Esophagus muscularis mucosa (tissue), 4 donors: ENCODE data around the gene PLP2. TPM values are rescaled to one million over a fixed set of nuclear protein-coding genes. Genes with fewer than 3 reads are reported as not detected.
A peak's percentile ranks its signal among the peaks of the same experiment; 100 is the strongest.

Experiments
- DNase-seq: peaks from one replicate; pipeline ENCODE4 v3.0.0-alpha.2; 2017; ENCODE audit errors: extremely low spot score
- H3K27ac ChIP-seq, 4 donors: fragments of 200-600 bp; sonication (generic); replicated peaks in 1 of 4; 1 replicate in 3 of 4; 2 replicates in 1 of 4; pipeline ENCODE4 v1.5.1; 2016 to 2019; ENCODE audit warnings: mild to moderate bottlenecking in 1 of 4
- H3K27me3 ChIP-seq, 4 donors: fragments of 200-600 bp; sonication (generic); one replicate each; pipeline versions ENCODE4 v1.5.1 to v1.6.0; 2016 to 2019
- H3K36me3 ChIP-seq, 4 donors: fragments of 200-600 bp; sonication (generic); one replicate each; pipeline ENCODE4 v1.5.1; 2016 to 2019
- H3K4me1 ChIP-seq, 4 donors: fragments of 200-600 bp; sonication (generic); one replicate each; pipeline ENCODE4 v1.5.1; 2016 to 2019
- H3K4me3 ChIP-seq, 4 donors: fragments of 200-600 bp; sonication (generic); 1 replicate in 2 of 4; 2 replicates in 2 of 4; pipeline ENCODE4 v1.5.1; 2016 to 2019; ENCODE audit warnings: mild to moderate bottlenecking in 4 of 4, moderate library complexity in 1 of 4
- H3K9me3 ChIP-seq, 4 donors: fragments of 200-600 bp; sonication (generic); 1 replicate in 3 of 4; 2 replicates in 1 of 4; pipeline ENCODE4 v1.5.1; 2016 to 2019
- EP300 ChIP-seq: sonication (generic); formaldehyde crosslinking; IDR thresholded peaks from one replicate; pipeline ENCODE4 v1.6.1; 2017; ENCODE audit warnings: antibody characterized with exemption
- POLR2A ChIP-seq: fragments of 450-650 bp; IDR thresholded peaks from one replicate; pipeline ENCODE4 v1.6.1; 2017; ENCODE audit warnings: antibody characterized with exemption, moderate library complexity, mild to moderate bottlenecking, low read depth
- POLR2AphosphoS5 ChIP-seq, 2 donors: sonication (generic); formaldehyde crosslinking; IDR thresholded peaks; one replicate each; pipeline ENCODE4 v1.6.1; 2017; ENCODE audit warnings: antibody characterized with exemption in 2 of 2
- WGBS: methylation state at CpG from one replicate; pipeline ENCODE4 v1.1.5; 2018; 5-methylcytosine and 5-hydroxymethylcytosine counted together
- intact Hi-C: fragments of 100-400 bp; cut with DNase I; formaldehyde crosslinking; loops from one replicate; pipeline ENCODE4 v1.15.1; 2023
- total RNA-seq, 4 donors: library from RNA; depleted of rRNA; stranded (reverse); fragments of >200 nt; gene quantifications; one replicate each; pipeline versions ENCODE4 v1.1.0 to v1.2.1, GENCODE V29; 2016
- TF ChIP-seq, protein P1 (sequence below), 3 experiments: fragments of 200-600 bp in 2 of 3; fragments of 450-650 bp in 1 of 3; sonication (generic) in 2 of 3; IDR thresholded peaks; one replicate each; pipeline ENCODE4 v1.5.1; 2017 to 2019; ENCODE audit warnings: antibody characterized with exemption in 3 of 3, mild to moderate bottlenecking in 2 of 3, moderate library complexity in 1 of 3

PLP2 gene
- total RNA-seq, 4 donors from 2014 or later = 55.3 to 101 (median 76.3) TPM

- no peaks in the 10 kb centered on the region for H3K9me3 ChIP-seq
- H3K4me3 ChIP-seq = no peak overlapping the region
- peaks cover 0 to 55% (median 28%) of the 10 kb centered on the region in 4 donors for H3K36me3 ChIP-seq
- intact Hi-C loops = no loop called here
- H3K4me1 ChIP-seq = peaks cover 4 to 35% (median 26%) of the 10 kb centered on the region in 4 donors
- no peaks in the 10 kb centered on the region for H3K27me3 ChIP-seq
- WGBS = 80% methylated on average over 24 of the region's 43 CpGs
- no peak for TF ChIP-seq POLR2A
- no peak for DNase-seq
- no peak overlapping the region for H3K27ac ChIP-seq
Observed at GRCh38 chrX:49175435-49176274, 4.0 kb downstream of the PLP2 start.

DNA sequence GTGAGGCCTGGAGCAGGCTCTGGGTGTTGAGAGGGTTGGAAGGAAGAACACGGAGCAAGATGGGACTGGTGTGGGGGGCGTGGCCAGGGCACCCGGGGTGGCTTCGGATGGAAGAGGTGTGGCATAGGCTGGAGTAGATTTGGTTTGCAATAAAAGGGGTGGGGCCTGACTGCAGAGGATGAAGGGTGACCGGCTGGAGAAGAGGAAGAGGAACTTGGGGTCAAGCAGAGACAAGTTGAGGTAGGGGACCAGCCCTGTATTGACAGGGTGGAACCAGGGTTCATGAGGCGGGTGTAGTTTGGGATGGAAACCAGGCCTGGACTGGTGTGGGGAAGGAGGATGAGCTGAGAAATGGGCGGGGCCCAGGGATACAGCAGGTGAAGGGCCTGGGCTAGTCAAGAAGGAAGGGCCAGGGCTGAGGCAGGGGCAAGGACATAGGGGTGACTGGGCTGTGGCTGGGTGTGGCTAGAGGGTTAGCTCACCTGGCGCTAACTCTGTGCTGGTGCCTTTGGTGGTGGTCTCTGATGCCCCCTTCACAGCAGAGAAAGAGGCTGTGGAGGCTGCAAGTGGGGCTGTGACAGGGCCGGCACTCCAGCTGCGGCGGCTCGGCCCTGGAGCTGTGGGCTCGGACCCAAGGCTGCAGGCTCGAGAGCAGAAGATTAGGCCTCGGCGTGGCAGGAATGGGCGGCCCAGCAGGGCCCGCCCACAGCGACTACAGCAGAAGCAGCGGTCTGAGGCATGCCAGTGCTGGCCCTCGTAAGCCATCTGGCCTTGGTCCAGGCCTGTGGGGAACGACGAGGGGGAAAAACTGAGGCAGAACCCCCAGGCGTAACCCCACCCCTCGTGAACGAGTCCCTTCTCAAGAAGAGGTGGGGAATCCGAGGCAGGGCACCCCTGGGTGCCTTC, 5.0 kb downstream of the PLP2 start:
- no peak for DNase-seq
- 70% methylated on average over 24 of the region's 27 CpGs for WGBS
- TF ChIP-seq POLR2A = no peak
- TF ChIP-seq, protein P1, sequence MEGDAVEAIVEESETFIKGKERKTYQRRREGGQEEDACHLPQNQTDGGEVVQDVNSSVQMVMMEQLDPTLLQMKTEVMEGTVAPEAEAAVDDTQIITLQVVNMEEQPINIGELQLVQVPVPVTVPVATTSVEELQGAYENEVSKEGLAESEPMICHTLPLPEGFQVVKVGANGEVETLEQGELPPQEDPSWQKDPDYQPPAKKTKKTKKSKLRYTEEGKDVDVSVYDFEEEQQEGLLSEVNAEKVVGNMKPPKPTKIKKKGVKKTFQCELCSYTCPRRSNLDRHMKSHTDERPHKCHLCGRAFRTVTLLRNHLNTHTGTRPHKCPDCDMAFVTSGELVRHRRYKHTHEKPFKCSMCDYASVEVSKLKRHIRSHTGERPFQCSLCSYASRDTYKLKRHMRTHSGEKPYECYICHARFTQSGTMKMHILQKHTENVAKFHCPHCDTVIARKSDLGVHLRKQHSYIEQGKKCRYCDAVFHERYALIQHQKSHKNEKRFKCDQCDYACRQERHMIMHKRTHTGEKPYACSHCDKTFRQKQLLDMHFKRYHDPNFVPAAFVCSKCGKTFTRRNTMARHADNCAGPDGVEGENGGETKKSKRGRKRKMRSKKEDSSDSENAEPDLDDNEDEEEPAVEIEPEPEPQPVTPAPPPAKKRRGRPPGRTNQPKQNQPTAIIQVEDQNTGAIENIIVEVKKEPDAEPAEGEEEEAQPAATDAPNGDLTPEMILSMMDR (IDR thresholded peaks at IDR 0.05) = no peak
- no peak for TF ChIP-seq EP300
- no peak for TF ChIP-seq POLR2AphosphoS5 (IDR thresholded peaks at IDR 0.05)

DNA sequence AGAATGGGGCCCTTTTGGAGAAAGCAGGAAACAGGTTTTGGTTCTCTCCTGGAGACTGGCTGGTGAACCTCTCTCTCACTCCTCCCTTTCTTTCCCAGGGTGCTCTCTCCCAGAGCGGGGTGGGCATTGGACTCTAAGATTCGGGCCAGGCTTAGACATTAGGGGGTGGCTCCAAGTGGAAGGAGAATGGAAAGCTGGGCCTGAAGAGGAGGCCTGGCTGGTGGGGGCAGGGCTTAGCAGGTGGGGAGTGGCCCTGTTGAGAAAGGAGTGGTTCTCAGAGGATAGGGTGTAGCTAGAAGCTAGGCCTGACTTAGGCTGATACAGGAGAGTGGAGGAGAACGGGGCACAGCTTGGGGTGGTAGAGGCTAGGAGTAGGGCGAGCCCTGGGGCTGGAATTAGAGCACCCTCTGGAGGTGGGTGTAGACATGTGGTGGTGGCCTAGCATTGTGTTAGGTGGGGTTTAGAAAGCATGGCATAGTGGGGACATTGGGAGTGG, 5.7 kb downstream of the PLP2 start:
- peak overlapping the region; percentile 10 to 51 (median 44) for H3K27ac ChIP-seq
- TF ChIP-seq POLR2AphosphoS5 (IDR thresholded peaks at IDR 0.05) = no peak
- TF ChIP-seq EP300 = no peak
- TF ChIP-seq, protein P1 (IDR thresholded peaks at IDR 0.05) = peak in 2 of 3 experiments; percentile 13 to 14
- 76% methylated on average over 4 of the region's 4 CpGs for WGBS
- DNase-seq = no peak
- peaks cover 4 to 31% (median 24%) of the 10 kb centered on the region in 4 donors for H3K4me1 ChIP-seq
- H3K27me3 ChIP-seq = no peaks in the 10 kb centered on the region
- intact Hi-C loops = no loop called here
- peaks cover 0 to 61% (median 33%) of the 10 kb centered on the region in 4 donors for H3K36me3 ChIP-seq
- no peaks in the 10 kb centered on the region for H3K9me3 ChIP-seq
- no peak overlapping the region for H3K4me3 ChIP-seq

More for the DNA sequence above, 5.0 kb downstream of the PLP2 start:
- peaks cover 4 to 31% (median 24%) of the 10 kb centered on the region in 4 donors for H3K4me1 ChIP-seq
- H3K36me3 ChIP-seq = peaks cover 0 to 59% (median 28%) of the 10 kb centered on the region in 4 donors
- intact Hi-C loops = no loop called here
- no peaks in the 10 kb centered on the region for H3K27me3 ChIP-seq
- no peak overlapping the region for H3K4me3 ChIP-seq
- peak overlapping the region; percentile 10 to 51 (median 44) for H3K27ac ChIP-seq
- no peaks in the 10 kb centered on the region for H3K9me3 ChIP-seq

DNA sequence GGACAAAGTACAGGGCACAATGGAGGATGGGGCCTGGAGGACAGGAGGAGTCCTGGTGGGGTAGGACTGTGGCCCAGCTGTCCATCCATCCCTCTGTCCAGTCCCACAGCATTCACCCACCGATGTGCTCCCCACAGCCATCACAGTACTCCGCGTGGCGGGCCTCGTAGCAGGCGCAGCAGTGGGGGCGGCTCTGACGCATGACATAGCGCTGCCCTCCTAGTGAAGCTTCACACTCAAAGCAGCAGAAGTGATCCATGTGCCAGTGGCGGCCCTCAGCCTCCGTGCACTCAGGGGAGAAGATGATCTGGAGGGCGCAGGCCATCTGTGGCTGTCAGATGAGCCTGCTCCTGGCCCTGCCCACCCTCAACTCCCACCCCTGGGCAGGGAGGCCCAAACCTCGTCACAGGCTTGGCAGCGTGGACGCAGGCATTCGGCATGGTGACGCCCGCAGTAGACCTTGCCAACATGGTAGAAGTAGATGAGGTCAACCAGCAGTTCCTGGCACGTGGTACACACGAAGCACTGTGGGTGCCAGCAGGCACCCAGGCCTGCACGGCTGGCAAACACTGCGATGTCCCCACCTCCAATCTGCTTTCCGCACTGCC, 6.3 kb downstream of the PLP2 start:
- Histone ChIP-seq H3K27ac (peak overlapping the region in 1 of 4 donors; percentile 45), H3K27me3 (no peaks in the 10 kb centered on the region), H3K9me3 (no peaks in the 10 kb centered on the region), H3K4me1 (peaks cover 4 to 27% (median 21%) of the 10 kb centered on the region in 4 donors), H3K4me3 (no peak overlapping the region), H3K36me3 (peaks cover 0 to 67% (median 36%) of the 10 kb centered on the region in 4 donors)
- DNase-seq = no peak
- 85% methylated on average over 15 of the region's 23 CpGs for WGBS
- TF ChIP-seq POLR2AphosphoS5 (IDR thresholded peaks at IDR 0.05) (no peak), EP300 (no peak), POLR2A (no peak)
- TF ChIP-seq, protein P1 (IDR thresholded peaks at IDR 0.05) = no peak
- intact Hi-C loops = no loop called here
